NCI-H2196 treated with DMSO at 0.1 percent for 48 hours (cell line): Measurements from ENCODE around the gene ARSH.
"Not testable (repeated sequence)": the region's sequence is repeated elsewhere in the genome, so short reads cannot be mapped to it uniquely, and the experiment has no call there.

Experiments used
- DNase-seq: peaks from one replicate; lab custom pipeline; 2025; ENCODE audit not compliant: unreplicated experiment; lab: John Stamatoyannopoulos, UW

ARSH gene

GRCh38 chrX:3037218-3037617, 30.9 kb downstream of the ARSH start:
- DNase-seq, result no peak

- DNase-seq, result no peak
Measured at GRCh38 chrX:3044196-3044595, 37.9 kb downstream of the ARSH start.

DNA sequence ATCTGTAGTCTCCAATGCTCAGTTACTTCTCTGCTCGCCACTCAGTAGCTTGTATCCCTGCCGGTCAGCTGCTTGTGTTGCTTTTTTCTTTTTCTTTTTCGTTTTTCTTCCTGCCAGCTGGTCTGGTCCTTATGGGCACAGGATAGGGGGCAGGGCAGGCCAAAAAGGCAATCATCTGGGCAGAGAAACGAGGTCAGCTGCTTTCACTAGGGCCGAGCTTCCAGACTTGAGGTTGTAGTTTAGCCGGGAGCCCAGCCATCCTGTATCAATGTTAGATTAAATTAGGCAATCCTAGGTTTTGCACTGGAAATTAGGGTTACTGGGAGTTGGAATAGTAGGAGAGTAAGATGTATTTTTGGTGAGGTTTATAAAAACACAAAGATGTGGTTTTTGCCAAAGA, 38.3 kb downstream of the ARSH start:
- DNase-seq, result no peak

DNA sequence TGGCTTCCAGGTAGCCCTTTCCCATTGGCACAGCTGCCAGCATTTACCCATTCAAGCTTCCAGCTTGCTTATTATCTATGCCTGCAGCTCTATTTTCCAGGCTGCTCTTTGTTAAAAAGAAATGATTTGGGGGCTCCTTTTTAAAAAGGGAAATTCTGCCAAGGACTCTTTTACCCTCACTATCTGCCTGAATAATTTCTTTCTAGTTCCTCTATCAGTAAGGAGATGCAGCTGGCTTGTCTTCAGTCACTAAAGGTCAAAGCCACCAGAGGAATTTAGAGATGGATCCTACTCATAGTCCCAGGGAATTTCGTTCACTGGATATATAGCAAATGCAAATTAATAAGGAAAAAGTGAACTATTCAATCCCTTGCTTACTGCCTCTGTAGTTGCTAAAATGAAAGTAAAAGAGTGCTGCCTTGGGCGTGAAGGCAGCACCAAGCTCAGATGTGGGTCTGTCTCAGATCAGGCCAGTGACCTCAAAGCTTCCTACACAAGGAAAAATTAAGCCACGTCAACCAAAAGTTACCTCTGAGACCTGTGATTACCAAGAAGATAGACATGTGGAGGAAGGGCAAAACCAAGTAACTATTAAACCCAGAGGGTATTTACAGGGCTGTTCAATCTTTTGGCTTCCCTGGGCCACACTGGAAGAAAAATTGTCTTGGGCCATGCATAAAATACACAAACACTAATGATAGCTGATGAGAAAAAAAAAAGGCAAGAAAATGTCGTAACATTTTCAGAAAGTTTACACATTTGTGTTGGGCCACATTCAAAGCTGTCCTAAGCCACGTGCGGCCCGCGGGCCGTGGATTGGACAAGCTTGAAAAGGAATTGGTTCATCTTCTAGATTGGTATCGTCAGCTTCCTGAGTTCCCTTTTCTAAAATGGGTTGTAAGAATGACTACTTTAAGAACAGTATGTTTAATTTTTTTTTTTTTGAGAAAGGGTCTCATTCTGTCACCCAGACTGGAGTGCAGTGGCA, 40.2 kb downstream of the ARSH start:
- DNase-seq, result no peak

DNA sequence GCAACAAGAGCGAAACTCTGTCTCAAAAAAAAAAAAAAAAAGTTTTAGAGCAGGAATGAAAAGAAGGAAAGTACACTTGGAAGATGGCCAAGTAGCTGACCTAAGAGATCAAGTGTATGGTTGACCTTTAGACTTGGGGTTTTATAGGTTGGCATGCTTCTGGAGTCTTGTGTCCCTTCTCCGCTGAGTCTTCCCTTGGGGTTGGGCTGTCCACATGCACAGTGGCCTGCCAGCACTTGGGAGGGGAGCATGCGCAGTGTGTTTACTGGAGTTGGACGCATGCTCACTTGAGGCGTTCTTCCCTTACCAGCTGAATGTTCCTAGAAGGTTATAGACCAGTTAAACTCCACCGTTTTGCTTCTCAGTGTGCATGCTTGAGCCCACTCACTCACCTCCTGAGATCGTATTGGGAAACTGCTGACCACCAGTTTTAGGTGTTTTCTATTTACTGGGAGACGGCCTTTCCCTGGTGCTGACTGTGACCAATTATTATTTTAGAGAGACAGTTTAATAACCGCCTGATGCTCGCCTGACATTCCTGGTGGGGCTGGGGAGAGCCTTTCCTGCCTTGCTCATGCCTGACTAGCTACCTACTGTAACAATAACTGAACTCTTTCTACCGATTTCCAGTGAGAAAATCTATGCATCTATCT, 44.3 kb downstream of the ARSH start:
- not testable (repeated sequence) for DNase-seq

DNA sequence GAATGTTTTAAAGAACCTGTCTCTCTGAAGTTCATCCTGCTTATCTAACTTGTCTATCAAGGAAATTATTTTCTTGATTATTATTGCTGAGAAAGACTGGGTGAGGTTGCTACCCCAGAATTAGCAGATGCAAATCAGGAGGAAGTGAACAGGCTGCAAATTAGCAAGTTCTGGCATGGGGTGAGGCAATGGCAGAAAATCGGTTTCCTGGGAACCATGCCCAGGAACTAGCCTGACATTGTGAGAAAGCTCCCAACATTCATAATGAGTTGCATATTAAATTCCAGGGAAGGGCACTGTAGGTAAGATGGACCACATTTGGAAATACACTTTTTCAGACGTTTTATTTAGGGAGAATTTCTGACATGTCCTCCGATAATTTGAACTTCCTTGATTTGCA, 46.5 kb downstream of the ARSH start:
- DNase-seq, result no peak

GRCh38 chrX:3066555-3066954, 60.2 kb downstream of the ARSH start:
- DNase-seq, result no peak

- no peak for DNase-seq
Measured at GRCh38 chrX:3075959-3076358, 69.6 kb downstream of the ARSH start.

DNA sequence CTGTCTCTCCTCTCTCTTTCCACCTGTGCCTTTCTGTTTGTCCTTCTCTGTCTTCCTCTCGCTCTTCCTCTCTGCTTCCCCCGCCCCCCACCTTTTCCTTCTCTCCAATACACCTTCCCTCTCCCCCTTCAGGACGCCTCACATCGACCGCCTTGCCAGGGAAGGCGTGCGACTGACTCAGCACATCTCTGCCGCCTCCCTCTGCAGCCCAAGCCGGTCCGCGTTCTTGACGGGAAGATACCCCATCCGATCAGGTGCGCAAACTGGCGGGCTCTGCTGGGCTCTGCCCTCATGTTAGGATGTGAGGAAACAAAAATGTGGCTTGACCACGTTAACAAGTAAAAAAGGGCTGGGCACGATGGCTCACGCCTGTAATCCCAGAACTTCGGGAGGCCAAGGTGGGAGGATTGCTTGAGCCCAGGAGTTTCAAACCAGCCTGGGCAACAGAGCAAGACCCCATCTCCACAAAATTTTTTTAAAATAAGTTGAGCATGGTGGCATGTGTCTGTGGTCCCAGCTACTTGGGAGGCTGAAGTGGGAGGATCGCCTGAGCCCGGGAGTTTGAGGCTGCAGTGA, 70.2 kb downstream of the ARSH start:
- no peak for DNase-seq
